GM19025 (cell line): ENCODE results near the gene WDR17.

Experiments
- ATAC-seq: cut with Tn5 transposase; IDR thresholded peaks from one replicate; pipeline ENCODE4 v1.9.1; 2021; ENCODE audit warnings: mild to moderate bottlenecking, low read depth, moderate library complexity; ENCODE audit not compliant: unreplicated experiment

The WDR17 gene

GRCh38 chr4:176084769-176085168 lies 19.1 kb downstream of the WDR17 start:
- no peak for ATAC-seq

- ATAC-seq = no peak
These were observed 24.5 kb downstream of the WDR17 start for GRCh38 chr4:176090115-176090514.

- no peak for ATAC-seq
These were observed 33.7 kb downstream of the WDR17 start for GRCh38 chr4:176099314-176099713.

GRCh38 chr4:176102414-176103063 lies 36.9 kb downstream of the WDR17 start:
- ATAC-seq = no peak

- ATAC-seq = no peak
These were observed 42.1 kb downstream of the WDR17 start for GRCh38 chr4:176107695-176108094.

GRCh38 chr4:176123710-176124407 lies 58.2 kb downstream of the WDR17 start:
- peak; percentile 100 for ATAC-seq

- no peak for ATAC-seq
These were observed 59.4 kb downstream of the WDR17 start for GRCh38 chr4:176125063-176125462.

- ATAC-seq = no peak
These were observed 69.0 kb downstream of the WDR17 start for GRCh38 chr4:176134670-176135069.

GRCh38 chr4:176137631-176138030 lies 72.0 kb downstream of the WDR17 start:
- ATAC-seq = no peak

- ATAC-seq = no peak
These were observed 73.9 kb downstream of the WDR17 start for GRCh38 chr4:176139518-176139917.

- no peak for ATAC-seq
These were observed 76.6 kb downstream of the WDR17 start for GRCh38 chr4:176142253-176142652.

GRCh38 chr4:176149680-176150355 lies 84.2 kb downstream of the WDR17 start:
- ATAC-seq = no peak

GRCh38 chr4:176150356-176150682 lies 84.7 kb downstream of the WDR17 start:
- no peak for ATAC-seq

- ATAC-seq = no peak
These were observed 85.1 kb downstream of the WDR17 start for GRCh38 chr4:176150704-176151103.

- ATAC-seq = no peak
These were observed 87.5 kb downstream of the WDR17 start for GRCh38 chr4:176153124-176153523.

GRCh38 chr4:176156656-176157055 lies 91.0 kb downstream of the WDR17 start:
- ATAC-seq = no peak

- ATAC-seq = no peak
These were observed 97.4 kb downstream of the WDR17 start for GRCh38 chr4:176163041-176163440.

GRCh38 chr4:176185051-176185450 lies 119.4 kb downstream of the WDR17 start:
- ATAC-seq = no peak

- ATAC-seq = no peak
These were observed 120.4 kb downstream of the WDR17 start for GRCh38 chr4:176186067-176186466.

GRCh38 chr4:176186671-176187395 lies 121.2 kb downstream of the WDR17 start:
- ATAC-seq = no peak

- no peak for ATAC-seq
These were observed 122.0 kb downstream of the WDR17 start for GRCh38 chr4:176187624-176188023.
